SK-N-SH treated with all-trans-retinoic acid at 6 μM for 48 hours (cell line): Measurements from ENCODE around the gene DLG1.
"Not testable (repeated sequence)": the region's sequence is repeated elsewhere in the genome, so short reads cannot be mapped to it uniquely, and the experiment has no call there.

Source experiments
- ATAC-seq: fragments of 200-7000 bp; cut with Tn5 transposase; 3 replicates; pipeline ENCODE4 v1.9.1; 2020; ENCODE audit warnings: mild to moderate bottlenecking, moderate library complexity
- ARNTL ChIP-seq: fragments of 450-650 bp; formaldehyde crosslinking; IDR thresholded peaks from 2 replicates; pipeline ENCODE4 v1.5.0; 2020; ENCODE audit warnings: low read depth, mild to moderate bottlenecking, moderate library complexity, borderline replicate concordance
- BACH2 ChIP-seq: fragments of 250-450 bp; sonication (Bioruptor Pico); IDR thresholded peaks from 2 replicates; pipeline ENCODE4 v1.9.0; 2021; ENCODE audit warnings: mild to moderate bottlenecking, borderline replicate concordance
- CREB5 ChIP-seq: fragments of 250-450 bp; sonication (Bioruptor Pico); IDR thresholded peaks from 2 replicates; pipeline ENCODE4 v1.5.1; 2020; ENCODE audit warnings: low read depth, mild to moderate bottlenecking, moderate library complexity
- CSDC2 ChIP-seq: fragments of 250-450 bp; sonication (Bioruptor Pico); IDR thresholded peaks from 2 replicates; pipeline ENCODE4 v1.5.0; 2020; ENCODE audit warnings: mild to moderate bottlenecking, moderate library complexity
- CSRNP3 ChIP-seq: fragments of 250-450 bp; sonication (Bioruptor Pico); IDR thresholded peaks from 2 replicates; pipeline ENCODE4 v1.5.1; 2021; ENCODE audit warnings: mild to moderate bottlenecking, moderate library complexity
- PPARA ChIP-seq: fragments of 250-450 bp; sonication (Bioruptor Pico); IDR thresholded peaks from 2 replicates; pipeline ENCODE4 v1.5.0; 2020; ENCODE audit warnings: mild to moderate bottlenecking, borderline replicate concordance
- RARB ChIP-seq: fragments of 250-450 bp; sonication (Bioruptor Pico); IDR thresholded peaks from 2 replicates; pipeline ENCODE4 v1.8.0; 2021; ENCODE audit warnings: mild to moderate bottlenecking, moderate library complexity
- TCF4 ChIP-seq: fragments of 250-450 bp; sonication (Bioruptor Pico); IDR thresholded peaks from 2 replicates; pipeline ENCODE4 v1.8.0; 2021; ENCODE audit warnings: mild to moderate bottlenecking, moderate library complexity, borderline replicate concordance
- TOX ChIP-seq: fragments of 250-450 bp; sonication (Bioruptor Pico); IDR thresholded peaks from 2 replicates; pipeline ENCODE4 v1.8.0; 2021; ENCODE audit warnings: mild to moderate bottlenecking, moderate library complexity, borderline replicate concordance
- ZC3H10 ChIP-seq: fragments of 250-450 bp; sonication (Bioruptor Pico); IDR thresholded peaks from 2 replicates; pipeline ENCODE4 v1.5.1; 2021; ENCODE audit warnings: mild to moderate bottlenecking, moderate library complexity
- ZFP3 ChIP-seq: fragments of 250-450 bp; sonication (Bioruptor Pico); IDR thresholded peaks from 2 replicates; pipeline ENCODE4 v1.5.0; 2020; ENCODE audit warnings: mild to moderate bottlenecking, moderate library complexity
- ZNF70 ChIP-seq: fragments of 450-650 bp; formaldehyde crosslinking; IDR thresholded peaks from 2 replicates; pipeline ENCODE4 v1.5.0; 2020; ENCODE audit warnings: mild to moderate bottlenecking, moderate library complexity
- ZNF8 ChIP-seq: fragments of 450-650 bp; formaldehyde crosslinking; IDR thresholded peaks from 2 replicates; pipeline ENCODE4 v1.5.0; 2020; ENCODE audit warnings: mild to moderate bottlenecking, moderate library complexity
- TF ChIP-seq, protein P1 (sequence below): fragments of 250-450 bp; sonication (Bioruptor Pico); IDR thresholded peaks from 2 replicates; pipeline ENCODE4 v1.5.0; 2020; ENCODE audit warnings: mild to moderate bottlenecking, moderate library complexity
- TF ChIP-seq, protein P2 (sequence below): fragments of 250-450 bp; sonication (Bioruptor Pico); IDR thresholded peaks from 2 replicates; pipeline ENCODE4 v1.8.0; 2021; ENCODE audit warnings: low read depth, mild to moderate bottlenecking, moderate library complexity, borderline replicate concordance
- TF ChIP-seq, protein P3 (sequence below): fragments of 250-450 bp; sonication (Bioruptor Pico); IDR thresholded peaks from 2 replicates; pipeline ENCODE4 v1.8.0; 2020; ENCODE audit warnings: mild to moderate bottlenecking, moderate library complexity, borderline replicate concordance

DLG1 gene

DNA sequence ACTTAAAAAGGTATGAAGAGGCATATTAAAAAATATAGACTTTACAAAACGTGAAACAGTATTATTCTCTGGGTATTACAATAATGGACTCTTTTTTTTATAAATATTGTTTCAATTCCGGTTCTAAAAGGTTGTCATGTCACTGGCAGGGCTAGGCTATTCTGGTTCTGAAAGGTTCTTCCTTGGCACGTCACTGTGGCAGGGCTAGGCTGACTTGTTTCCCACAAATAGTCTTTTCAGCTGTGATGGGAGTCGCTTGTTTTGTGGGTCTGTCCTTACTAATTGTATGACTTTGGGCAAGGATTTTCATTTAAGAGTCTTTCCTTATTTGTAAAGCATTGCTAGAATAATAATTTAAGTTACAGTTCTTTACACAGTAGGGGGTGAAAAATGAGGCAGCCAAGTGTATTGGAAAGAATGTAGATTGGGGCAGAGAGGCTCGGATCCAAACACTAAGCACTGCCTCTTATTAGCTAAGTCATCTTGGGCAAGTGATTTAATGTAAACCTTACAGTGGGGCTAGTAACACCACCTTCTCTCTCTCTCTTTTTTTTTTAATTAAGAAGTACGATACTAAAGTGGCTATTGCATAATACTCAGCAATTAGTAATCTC is 256.4 kb downstream of the DLG1 start (continued):
- TF ChIP-seq ZC3H10 (CRISPR knock-in tag) (no peak), TCF4 (CRISPR knock-in tag) (no peak), ZFP3 (CRISPR knock-in tag) (no peak), RARB (CRISPR knock-in tag) (no peak)
- TF ChIP-seq, protein P1, sequence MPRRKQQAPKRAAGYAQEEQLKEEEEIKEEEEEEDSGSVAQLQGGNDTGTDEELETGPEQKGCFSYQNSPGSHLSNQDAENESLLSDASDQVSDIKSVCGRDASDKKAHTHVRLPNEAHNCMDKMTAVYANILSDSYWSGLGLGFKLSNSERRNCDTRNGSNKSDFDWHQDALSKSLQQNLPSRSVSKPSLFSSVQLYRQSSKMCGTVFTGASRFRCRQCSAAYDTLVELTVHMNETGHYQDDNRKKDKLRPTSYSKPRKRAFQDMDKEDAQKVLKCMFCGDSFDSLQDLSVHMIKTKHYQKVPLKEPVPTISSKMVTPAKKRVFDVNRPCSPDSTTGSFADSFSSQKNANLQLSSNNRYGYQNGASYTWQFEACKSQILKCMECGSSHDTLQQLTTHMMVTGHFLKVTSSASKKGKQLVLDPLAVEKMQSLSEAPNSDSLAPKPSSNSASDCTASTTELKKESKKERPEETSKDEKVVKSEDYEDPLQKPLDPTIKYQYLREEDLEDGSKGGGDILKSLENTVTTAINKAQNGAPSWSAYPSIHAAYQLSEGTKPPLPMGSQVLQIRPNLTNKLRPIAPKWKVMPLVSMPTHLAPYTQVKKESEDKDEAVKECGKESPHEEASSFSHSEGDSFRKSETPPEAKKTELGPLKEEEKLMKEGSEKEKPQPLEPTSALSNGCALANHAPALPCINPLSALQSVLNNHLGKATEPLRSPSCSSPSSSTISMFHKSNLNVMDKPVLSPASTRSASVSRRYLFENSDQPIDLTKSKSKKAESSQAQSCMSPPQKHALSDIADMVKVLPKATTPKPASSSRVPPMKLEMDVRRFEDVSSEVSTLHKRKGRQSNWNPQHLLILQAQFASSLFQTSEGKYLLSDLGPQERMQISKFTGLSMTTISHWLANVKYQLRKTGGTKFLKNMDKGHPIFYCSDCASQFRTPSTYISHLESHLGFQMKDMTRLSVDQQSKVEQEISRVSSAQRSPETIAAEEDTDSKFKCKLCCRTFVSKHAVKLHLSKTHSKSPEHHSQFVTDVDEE (CRISPR knock-in tag) = no peak

DNA sequence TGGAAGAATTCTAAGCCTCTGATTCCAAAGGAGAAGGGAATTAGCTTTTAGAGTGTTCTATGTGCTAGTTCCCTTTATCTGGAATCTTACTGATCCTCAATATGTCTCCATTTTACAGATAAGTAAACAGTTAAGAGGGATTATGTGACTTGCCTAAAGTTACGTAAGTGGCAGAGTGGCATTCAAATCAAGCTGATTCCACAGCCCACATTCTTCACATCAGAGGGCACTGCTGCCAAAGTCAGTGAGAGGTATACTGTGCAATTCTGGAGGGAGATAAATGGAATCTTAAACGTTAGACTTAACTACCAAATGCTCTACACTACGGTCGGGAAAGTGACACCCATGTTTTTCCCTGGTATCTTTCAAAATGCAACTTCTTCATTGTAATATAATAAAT is 257.8 kb downstream of the DLG1 start:
- no peak for ATAC-seq
- TF ChIP-seq ZNF8 (CRISPR knock-in tag) = no peak

DNA sequence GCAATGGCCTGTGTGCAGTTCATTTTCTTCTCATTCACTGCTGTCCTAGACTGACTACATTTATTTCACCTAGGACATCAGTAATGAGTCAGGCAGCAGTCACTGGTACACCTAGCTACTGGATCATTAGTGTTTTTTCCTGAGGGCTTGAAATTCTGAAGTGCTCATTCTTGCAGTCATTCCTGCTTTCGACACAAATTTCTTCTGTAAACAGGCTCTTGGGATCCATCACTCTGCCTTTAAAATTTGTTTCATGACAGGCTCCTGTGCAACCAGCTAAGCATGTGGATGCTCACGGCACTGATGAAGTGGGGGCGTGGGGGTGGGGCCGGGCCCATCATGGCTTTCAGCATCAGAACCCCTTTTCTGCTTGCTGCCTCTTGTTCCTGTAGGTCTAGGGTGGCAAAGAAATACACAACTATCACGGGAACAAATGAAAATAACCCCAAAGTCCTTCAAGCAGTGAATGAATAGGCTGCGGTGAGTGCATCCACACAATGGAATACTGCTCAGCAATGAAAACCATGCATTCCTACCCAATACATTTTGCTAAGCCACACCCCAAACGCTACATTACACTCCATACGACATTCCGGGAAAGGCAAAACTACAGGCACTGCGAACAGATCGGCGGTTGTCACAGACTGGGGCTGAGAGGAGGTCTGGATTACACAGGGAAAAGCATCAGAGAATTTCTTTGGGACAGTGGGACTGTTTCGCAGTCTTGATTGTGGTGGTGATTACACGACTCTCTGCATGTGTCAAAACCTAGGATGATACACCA is 259.5 kb downstream of the DLG1 start:
- TF ChIP-seq BACH2 (CRISPR knock-in tag) (no peak), ZC3H10 (CRISPR knock-in tag) (no peak), ARNTL (CRISPR knock-in tag) (no peak), RARB (CRISPR knock-in tag) (no peak), CSRNP3 (CRISPR knock-in tag) (no peak), CSDC2 (CRISPR knock-in tag) (no peak)
- TF ChIP-seq, protein P2, sequence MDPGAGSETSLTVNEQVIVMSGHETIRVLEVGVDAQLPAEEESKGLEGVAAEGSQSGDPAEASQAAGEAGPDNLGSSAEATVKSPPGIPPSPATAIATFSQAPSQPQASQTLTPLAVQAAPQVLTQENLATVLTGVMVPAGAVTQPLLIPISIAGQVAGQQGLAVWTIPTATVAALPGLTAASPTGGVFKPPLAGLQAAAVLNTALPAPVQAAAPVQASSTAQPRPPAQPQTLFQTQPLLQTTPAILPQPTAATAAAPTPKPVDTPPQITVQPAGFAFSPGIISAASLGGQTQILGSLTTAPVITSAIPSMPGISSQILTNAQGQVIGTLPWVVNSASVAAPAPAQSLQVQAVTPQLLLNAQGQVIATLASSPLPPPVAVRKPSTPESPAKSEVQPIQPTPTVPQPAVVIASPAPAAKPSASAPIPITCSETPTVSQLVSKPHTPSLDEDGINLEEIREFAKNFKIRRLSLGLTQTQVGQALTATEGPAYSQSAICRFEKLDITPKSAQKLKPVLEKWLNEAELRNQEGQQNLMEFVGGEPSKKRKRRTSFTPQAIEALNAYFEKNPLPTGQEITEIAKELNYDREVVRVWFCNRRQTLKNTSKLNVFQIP = no peak
- no peak for ATAC-seq

GRCh38 chr3:197035577-197035976 is 262.8 kb downstream of the DLG1 start:
- TF ChIP-seq BACH2 (CRISPR knock-in tag) = no peak
- TF ChIP-seq TCF4 (CRISPR knock-in tag) = no peak
- TF ChIP-seq ZNF70 (CRISPR knock-in tag) = no peak
- no peak for TF ChIP-seq ZFP3 (CRISPR knock-in tag)
- no peak for TF ChIP-seq PPARA (CRISPR knock-in tag)
- TF ChIP-seq CSRNP3 (CRISPR knock-in tag) = no peak
- no peak for TF ChIP-seq TOX (CRISPR knock-in tag)
- TF ChIP-seq ZNF8 (CRISPR knock-in tag) = no peak
- no peak for TF ChIP-seq CREB5
- TF ChIP-seq, protein P3, sequence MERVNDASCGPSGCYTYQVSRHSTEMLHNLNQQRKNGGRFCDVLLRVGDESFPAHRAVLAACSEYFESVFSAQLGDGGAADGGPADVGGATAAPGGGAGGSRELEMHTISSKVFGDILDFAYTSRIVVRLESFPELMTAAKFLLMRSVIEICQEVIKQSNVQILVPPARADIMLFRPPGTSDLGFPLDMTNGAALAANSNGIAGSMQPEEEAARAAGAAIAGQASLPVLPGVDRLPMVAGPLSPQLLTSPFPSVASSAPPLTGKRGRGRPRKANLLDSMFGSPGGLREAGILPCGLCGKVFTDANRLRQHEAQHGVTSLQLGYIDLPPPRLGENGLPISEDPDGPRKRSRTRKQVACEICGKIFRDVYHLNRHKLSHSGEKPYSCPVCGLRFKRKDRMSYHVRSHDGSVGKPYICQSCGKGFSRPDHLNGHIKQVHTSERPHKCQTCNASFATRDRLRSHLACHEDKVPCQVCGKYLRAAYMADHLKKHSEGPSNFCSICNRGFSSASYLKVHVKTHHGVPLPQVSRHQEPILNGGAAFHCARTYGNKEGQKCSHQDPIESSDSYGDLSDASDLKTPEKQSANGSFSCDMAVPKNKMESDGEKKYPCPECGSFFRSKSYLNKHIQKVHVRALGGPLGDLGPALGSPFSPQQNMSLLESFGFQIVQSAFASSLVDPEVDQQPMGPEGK (CRISPR knock-in tag) = no peak
- ATAC-seq = no peak

GRCh38 chr3:197034778-197035177 is 263.6 kb downstream of the DLG1 start:
- ATAC-seq = not testable (repeated sequence)

- ATAC-seq = not testable (repeated sequence)
These were observed 264.6 kb downstream of the DLG1 start for GRCh38 chr3:197033764-197034163.
